HEK293T (cell line): ENCODE data around the gene PABPN1.

ENCODE experiments used
- CTCF ChIA-PET: fragments of 350-600 bp; formaldehyde crosslinking; extraction: SDS; loops from one replicate; lab custom pipeline; 2021; ENCODE audit warnings: antibody characterized with exemption, inconsistent platforms; lab: Yijun Ruan, JAX
- POLR2A ChIA-PET: fragments of 350-600 bp; formaldehyde crosslinking; extraction: SDS; loops from one replicate; lab custom pipeline; 2020; ENCODE audit warnings: antibody characterized with exemption, inconsistent platforms; lab: Yijun Ruan, JAX
- DNase-seq: peaks from one replicate; pipeline ENCODE4 v3.0.0; 2012; ENCODE audit warnings: mixed read lengths; ENCODE audit errors: extremely low spot score
- ARNT ChIP-seq: fragments of 450-650 bp; IDR thresholded peaks from 2 replicates; pipeline ENCODE4 v1.6.1; 2017; ENCODE audit warnings: mild to moderate bottlenecking
- BHLHE40 ChIP-seq: fragments of 450-650 bp; IDR thresholded peaks from 2 replicates; pipeline ENCODE4 v1.6.1; 2016; ENCODE audit warnings: mild to moderate bottlenecking, moderate library complexity, borderline replicate concordance
- CTBP1 ChIP-seq: fragments of 450-650 bp; IDR thresholded peaks from 2 replicates; pipeline ENCODE4 v1.6.1; 2016; ENCODE audit warnings: borderline replicate concordance
- ELF4 ChIP-seq: fragments of 450-650 bp; IDR thresholded peaks from 2 replicates; pipeline ENCODE4 v1.6.1; 2017; ENCODE audit warnings: antibody characterized with exemption
- FOXA1 ChIP-seq: fragments of 450-650 bp; IDR thresholded peaks from 2 replicates; pipeline ENCODE4 v1.6.1; 2016; ENCODE audit warnings: mild to moderate bottlenecking
- FOXK2 ChIP-seq: fragments of 450-650 bp; IDR thresholded peaks from 2 replicates; pipeline ENCODE4 v1.6.1; 2016; ENCODE audit warnings: mild to moderate bottlenecking
- FOXM1 ChIP-seq: fragments of 450-650 bp; IDR thresholded peaks from 2 replicates; pipeline ENCODE4 v1.6.1; 2017; ENCODE audit warnings: mild to moderate bottlenecking, borderline replicate concordance
- HDGF ChIP-seq: fragments of 450-650 bp; IDR thresholded peaks from 2 replicates; pipeline ENCODE4 v1.6.1; 2017; ENCODE audit warnings: antibody characterized with exemption, borderline replicate concordance
- L3MBTL2 ChIP-seq: fragments of 450-650 bp; conservative IDR thresholded peaks from 2 replicates; pipeline ENCODE4 v1.6.1; 2016; ENCODE audit warnings: mild to moderate bottlenecking
- LEF1 ChIP-seq: fragments of 450-650 bp; IDR thresholded peaks from 2 replicates; pipeline ENCODE4 v1.6.1; 2017; ENCODE audit warnings: mild to moderate bottlenecking, borderline replicate concordance
- NFRKB ChIP-seq: fragments of 450-650 bp; IDR thresholded peaks from 2 replicates; pipeline ENCODE4 v1.6.1; 2016; ENCODE audit warnings: mild to moderate bottlenecking, moderate library complexity
- PKNOX1 ChIP-seq: fragments of 450-650 bp; IDR thresholded peaks from 2 replicates; pipeline ENCODE4 v1.6.1; 2016
- SP1 ChIP-seq: fragments of 450-650 bp; IDR thresholded peaks from 2 replicates; pipeline ENCODE4 v1.6.1; 2017
- SUZ12 ChIP-seq: fragments of 450-650 bp; IDR thresholded peaks from 2 replicates; pipeline ENCODE4 v1.6.1; 2016; ENCODE audit warnings: mild to moderate bottlenecking
- TARDBP ChIP-seq: fragments of 450-650 bp; IDR thresholded peaks from 2 replicates; pipeline ENCODE4 v1.6.1; 2016
- ZNF384 ChIP-seq: fragments of 450-650 bp; IDR thresholded peaks from 2 replicates; pipeline ENCODE4 v1.6.1; 2016

PABPN1 gene

GRCh38 chr14:23364164-23365035 is 43.1 kb downstream of the PABPN1 start:
- no peak for DNase-seq
- ChIA-PET CTCF (interaction anchor here (0.9 to 1.0 kb wide), 2 partner anchors 11 to 37 kb away, joined by 3 read pairs; partner anchors contain the start of gene SLC22A17), POLR2A (interaction anchor here (0.8 kb wide), 1 partner anchor 12 kb away, joined by 3 read pairs; the partner anchor contains the start of gene SLC22A17)
- TF ChIP-seq TARDBP, result no peak
- no peak for TF ChIP-seq ZNF384

GRCh38 chr14:23365036-23365731 is 43.9 kb downstream of the PABPN1 start, which contains the start of gene EFS:
Gene EFS, minus strand, starts transcription at chr14:23365172. Its CDS starts 147 bp downstream, at chr14:23365025.
- no peak for TF ChIP-seq ZNF384
- TF ChIP-seq FOXA1, result no peak
- TF ChIP-seq SUZ12, result no peak
- TF ChIP-seq LEF1, result no peak
- TF ChIP-seq TARDBP, result no peak
- no peak for TF ChIP-seq SP1
- no peak for TF ChIP-seq PKNOX1
- no peak for TF ChIP-seq CTBP1
- TF ChIP-seq L3MBTL2, result no peak
- POLR2A ChIA-PET, result no interaction called here
- DNase-seq, result no peak
- CTCF ChIA-PET, result no interaction called here

- ChIA-PET CTCF (no interaction called here), POLR2A (no interaction called here)
- no peak for DNase-seq
- TF ChIP-seq L3MBTL2 (no peak), HDGF (no peak), SP1 (no peak), FOXK2 (no peak)
Measured at GRCh38 chr14:23365732-23366425, 44.6 kb downstream of the PABPN1 start.

- ChIA-PET POLR2A (no interaction called here), CTCF (interaction anchor here (4.1 kb wide), 1 partner anchor 13 kb away, joined by 18 read pairs; no protein-coding TSS in a partner anchor)
- TF ChIP-seq FOXM1 (no peak), SUZ12 (no peak), LEF1 (no peak), ZNF384 (no peak), NFRKB (no peak), L3MBTL2 (no peak), TARDBP (no peak), ELF4 (no peak), HDGF (no peak), FOXK2 (no peak), BHLHE40 (no peak), ARNT (no peak), SP1 (no peak), FOXA1 (no peak), PKNOX1 (no peak), CTBP1 (no peak)
- no peak for DNase-seq
Measured at GRCh38 chr14:23366426-23366921, 45.2 kb downstream of the PABPN1 start.

- ChIA-PET POLR2A (no interaction called here), CTCF (interaction anchor here (4.1 kb wide), 1 partner anchor 10 kb away, joined by 18 read pairs; no protein-coding TSS in a partner anchor)
Measured at GRCh38 chr14:23370221-23370620, 49.0 kb downstream of the PABPN1 start.

More at GRCh38 chr14:23370221-23370620, 49.0 kb downstream of the PABPN1 start:
- no peak for TF ChIP-seq SP1
- TF ChIP-seq ELF4, result no peak
- TF ChIP-seq LEF1, result no peak
- no peak for TF ChIP-seq TARDBP
- TF ChIP-seq L3MBTL2, result no peak
- no peak for TF ChIP-seq BHLHE40
- TF ChIP-seq HDGF, result no peak
- no peak for TF ChIP-seq NFRKB
- TF ChIP-seq ARNT, result no peak
- no peak for TF ChIP-seq FOXK2
- no peak for TF ChIP-seq SUZ12
- TF ChIP-seq PKNOX1, result no peak
- TF ChIP-seq CTBP1, result no peak
- no peak for TF ChIP-seq ZNF384
- no peak for TF ChIP-seq FOXA1
- TF ChIP-seq FOXM1, result no peak
- DNase-seq, result no peak
